ENCODE data around the gene KRTAP19-6.

The KRTAP19-6 gene

DNA sequence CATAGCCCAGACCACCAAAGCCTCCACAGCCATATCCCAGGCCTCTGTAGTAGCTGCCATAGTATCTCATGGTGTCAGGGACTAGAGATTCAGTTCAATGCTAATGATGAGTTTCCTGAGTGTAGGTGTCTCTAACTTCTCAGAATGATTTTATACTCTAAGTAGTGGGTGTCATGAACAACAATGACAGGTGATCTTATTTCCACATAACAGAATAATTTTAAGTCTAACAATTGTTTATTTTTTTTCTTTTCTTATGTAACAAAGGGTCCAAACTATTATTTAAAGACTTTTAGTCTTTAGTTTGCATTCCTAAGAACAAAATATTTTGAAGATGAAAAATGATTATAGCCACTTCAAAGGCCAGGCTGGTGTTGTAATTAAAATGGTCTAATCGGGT, at the start of gene KRTAP19-6:
Gene KRTAP19-6 (minus strand): TSS at position 101 of the 400 bp plus-strand sequence. CDS start 31 bp downstream, at position 70.
- H3K27ac ChIP-seq = no peak within 1 kb of the TSS
- TF ChIP-seq, protein P1, sequence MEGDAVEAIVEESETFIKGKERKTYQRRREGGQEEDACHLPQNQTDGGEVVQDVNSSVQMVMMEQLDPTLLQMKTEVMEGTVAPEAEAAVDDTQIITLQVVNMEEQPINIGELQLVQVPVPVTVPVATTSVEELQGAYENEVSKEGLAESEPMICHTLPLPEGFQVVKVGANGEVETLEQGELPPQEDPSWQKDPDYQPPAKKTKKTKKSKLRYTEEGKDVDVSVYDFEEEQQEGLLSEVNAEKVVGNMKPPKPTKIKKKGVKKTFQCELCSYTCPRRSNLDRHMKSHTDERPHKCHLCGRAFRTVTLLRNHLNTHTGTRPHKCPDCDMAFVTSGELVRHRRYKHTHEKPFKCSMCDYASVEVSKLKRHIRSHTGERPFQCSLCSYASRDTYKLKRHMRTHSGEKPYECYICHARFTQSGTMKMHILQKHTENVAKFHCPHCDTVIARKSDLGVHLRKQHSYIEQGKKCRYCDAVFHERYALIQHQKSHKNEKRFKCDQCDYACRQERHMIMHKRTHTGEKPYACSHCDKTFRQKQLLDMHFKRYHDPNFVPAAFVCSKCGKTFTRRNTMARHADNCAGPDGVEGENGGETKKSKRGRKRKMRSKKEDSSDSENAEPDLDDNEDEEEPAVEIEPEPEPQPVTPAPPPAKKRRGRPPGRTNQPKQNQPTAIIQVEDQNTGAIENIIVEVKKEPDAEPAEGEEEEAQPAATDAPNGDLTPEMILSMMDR (conservative IDR thresholded peaks at IDR 0.05) = no peak

DNA sequence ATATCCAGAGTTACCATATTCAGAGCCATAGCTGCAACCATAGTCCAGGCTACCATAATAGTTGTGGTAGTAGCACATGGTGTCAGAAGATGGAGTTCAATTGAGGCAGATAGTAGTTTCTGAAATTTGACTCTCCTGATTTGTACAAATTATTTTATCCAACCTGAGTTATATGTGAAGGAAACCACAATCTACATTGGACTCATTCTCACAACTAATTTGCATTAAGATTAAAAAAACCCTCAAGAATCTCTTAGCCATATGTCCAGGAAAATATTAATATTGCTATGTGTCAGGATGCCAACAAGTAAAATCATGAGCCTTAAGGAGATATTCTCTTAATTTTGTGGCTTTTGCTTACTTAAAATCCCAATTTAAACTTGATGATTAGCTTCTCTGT, 48.6 kb upstream of the KRTAP19-6 start, which contains the start of gene KRTAP22-2:
Gene KRTAP22-2 (minus strand): TSS at position 101 of the 400 bp plus-strand sequence.
- TF ChIP-seq, protein P1 (conservative IDR thresholded peaks at IDR 0.05) = no peak

DNA sequence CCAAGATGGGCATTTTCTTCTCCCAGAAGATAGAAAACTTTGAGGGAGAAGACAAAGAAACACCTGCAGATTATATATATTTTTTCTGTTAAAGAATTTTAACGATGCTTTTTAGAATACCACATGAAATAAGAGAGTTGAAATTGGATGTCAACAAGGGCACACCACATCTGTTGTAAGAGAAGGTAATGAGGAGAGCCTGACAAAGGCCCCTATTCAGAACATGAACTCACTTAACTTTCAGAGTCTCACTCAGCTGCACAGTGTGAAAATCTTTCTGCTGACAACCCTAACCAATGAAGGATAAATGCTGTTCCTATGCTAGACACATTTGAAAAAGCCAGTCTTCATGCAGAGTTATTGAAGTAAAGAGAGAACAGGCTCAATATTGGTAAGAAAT, 41.2 kb upstream of the KRTAP19-6 start:
- TF ChIP-seq, protein P1 (conservative IDR thresholded peaks at IDR 0.05) = no peak
- no peak overlapping the region; the same call in 1 of the 2 replicates for H3K27ac ChIP-seq

More for the DNA sequence above, 48.6 kb upstream of the KRTAP19-6 start, which contains the start of gene KRTAP22-2:
- H3K27ac ChIP-seq = no peak within 1 kb of the TSS

DNA sequence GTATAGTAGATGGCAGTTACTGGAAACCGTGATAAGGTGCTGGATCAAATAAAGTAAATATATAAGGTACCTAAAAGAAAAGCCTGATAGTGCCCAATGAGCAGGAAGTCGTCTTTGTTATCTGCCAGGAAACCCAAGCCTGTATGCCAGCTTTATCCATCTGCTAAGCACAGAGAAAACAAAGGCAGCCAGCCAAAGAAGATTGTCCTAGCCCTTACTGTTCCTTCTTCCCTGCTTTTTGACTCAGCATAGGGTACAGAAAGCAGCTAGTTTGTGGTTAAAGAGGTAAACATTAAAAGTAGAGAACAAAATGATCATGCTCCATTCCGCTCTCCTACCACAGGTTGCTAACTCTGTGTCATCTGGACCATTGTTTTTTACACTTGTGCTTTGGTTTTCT, 38.5 kb upstream of the KRTAP19-6 start:
- TF ChIP-seq, protein P1 (conservative IDR thresholded peaks at IDR 0.05) = no peak
- peak overlapping the region; percentile 91 for H3K27ac ChIP-seq

DNA sequence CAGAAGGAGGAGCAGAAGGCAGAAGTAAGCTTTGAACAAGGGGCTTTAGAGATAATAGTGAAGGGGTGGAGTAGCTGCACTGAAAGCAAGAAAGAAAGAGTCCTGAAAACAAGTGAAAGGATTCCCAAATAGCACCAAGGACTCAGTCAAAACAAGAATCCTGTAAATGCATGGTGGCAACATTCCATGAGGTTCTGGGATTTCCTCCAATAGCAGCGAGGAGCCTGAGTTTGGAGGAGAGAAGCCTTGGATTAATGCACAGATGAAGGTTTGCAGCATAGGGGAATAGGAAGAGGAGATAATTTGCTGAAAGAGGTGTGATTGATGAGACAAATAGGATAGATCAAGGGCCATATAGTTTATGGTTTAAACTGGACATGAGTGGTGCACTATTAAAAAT, 37.7 kb upstream of the KRTAP19-6 start:
- TF ChIP-seq, protein P1 (conservative IDR thresholded peaks at IDR 0.05) = no peak

GRCh38 chr21:30577766-30578165, 36.1 kb upstream of the KRTAP19-6 start:
- TF ChIP-seq, protein P1 (conservative IDR thresholded peaks at IDR 0.05) = no peak
- peak overlapping the region; percentile 91 for H3K27ac ChIP-seq

More for the DNA sequence above, 37.7 kb upstream of the KRTAP19-6 start:
- peak overlapping the region; percentile 91 for H3K27ac ChIP-seq

DNA sequence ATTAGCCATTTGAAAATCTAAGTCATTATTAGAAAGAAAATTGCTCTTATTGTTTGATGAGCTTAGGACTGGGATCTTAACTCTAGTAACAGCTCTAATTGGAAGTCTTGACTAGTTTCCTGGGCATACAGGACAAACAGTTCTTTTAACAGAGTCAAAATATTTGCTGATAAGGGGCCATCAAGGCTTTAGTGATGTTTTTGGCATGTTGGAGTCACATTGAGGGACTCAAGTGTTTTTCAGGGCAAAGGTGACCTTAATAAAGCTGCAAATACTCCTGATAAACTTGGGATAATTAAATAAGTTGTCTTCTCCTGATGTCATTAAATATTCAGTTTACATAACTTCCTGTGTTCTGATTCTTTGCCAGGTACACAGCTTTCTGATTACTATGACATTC, 26.0 kb upstream of the KRTAP19-6 start:
- peak overlapping the region; percentile 64 for H3K27ac ChIP-seq
- TF ChIP-seq, protein P1 (conservative IDR thresholded peaks at IDR 0.05) = no peak
